Measurements from ENCODE around the gene PPP1R1C. TPM values are rescaled to one million over a fixed set of nuclear protein-coding genes. Genes with fewer than 3 reads are reported as not detected.
"Not testable (repeated sequence)": the region's sequence is repeated elsewhere in the genome, so short reads cannot be mapped to it uniquely, and the experiment has no call there.

The PPP1R1C gene
- total RNA-seq, 6 donors from 2014 or later: 2.6 to 13.6 (median 10.9) TPM; not detected in 1

GRCh38 chr2:181952404-181953226, 33.0 kb upstream of the PPP1R1C start:
- DNase-seq (no peak), ATAC-seq (ENCODE audit: low FRiP score in 2 of 2) (no peak)
- Histone ChIP-seq H3K27me3 (no peaks in the 10 kb centered on the region), H3K36me3 (no peaks in the 10 kb centered on the region), H3K4me1 (peaks cover 5 to 14% (median 9%) of the 10 kb centered on the region in 4 donors), H3K27ac (no peak overlapping the region), H3K9me3 (no peaks in the 10 kb centered on the region), H3K4me3 (no peak overlapping the region)
- no peak for TF ChIP-seq POLR2A (IDR thresholded peaks at IDR 0.05)
- no peak for TF ChIP-seq POLR2AphosphoS5 (IDR thresholded peaks at IDR 0.05)
- TF ChIP-seq, protein P1, sequence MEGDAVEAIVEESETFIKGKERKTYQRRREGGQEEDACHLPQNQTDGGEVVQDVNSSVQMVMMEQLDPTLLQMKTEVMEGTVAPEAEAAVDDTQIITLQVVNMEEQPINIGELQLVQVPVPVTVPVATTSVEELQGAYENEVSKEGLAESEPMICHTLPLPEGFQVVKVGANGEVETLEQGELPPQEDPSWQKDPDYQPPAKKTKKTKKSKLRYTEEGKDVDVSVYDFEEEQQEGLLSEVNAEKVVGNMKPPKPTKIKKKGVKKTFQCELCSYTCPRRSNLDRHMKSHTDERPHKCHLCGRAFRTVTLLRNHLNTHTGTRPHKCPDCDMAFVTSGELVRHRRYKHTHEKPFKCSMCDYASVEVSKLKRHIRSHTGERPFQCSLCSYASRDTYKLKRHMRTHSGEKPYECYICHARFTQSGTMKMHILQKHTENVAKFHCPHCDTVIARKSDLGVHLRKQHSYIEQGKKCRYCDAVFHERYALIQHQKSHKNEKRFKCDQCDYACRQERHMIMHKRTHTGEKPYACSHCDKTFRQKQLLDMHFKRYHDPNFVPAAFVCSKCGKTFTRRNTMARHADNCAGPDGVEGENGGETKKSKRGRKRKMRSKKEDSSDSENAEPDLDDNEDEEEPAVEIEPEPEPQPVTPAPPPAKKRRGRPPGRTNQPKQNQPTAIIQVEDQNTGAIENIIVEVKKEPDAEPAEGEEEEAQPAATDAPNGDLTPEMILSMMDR (IDR thresholded peaks at IDR 0.05): no peak
- TF ChIP-seq EP300 (IDR thresholded peaks at IDR 0.05): no peak
- WGBS, 2 donors: 84% methylated on average over 1 of the region's 1 CpG

DNA sequence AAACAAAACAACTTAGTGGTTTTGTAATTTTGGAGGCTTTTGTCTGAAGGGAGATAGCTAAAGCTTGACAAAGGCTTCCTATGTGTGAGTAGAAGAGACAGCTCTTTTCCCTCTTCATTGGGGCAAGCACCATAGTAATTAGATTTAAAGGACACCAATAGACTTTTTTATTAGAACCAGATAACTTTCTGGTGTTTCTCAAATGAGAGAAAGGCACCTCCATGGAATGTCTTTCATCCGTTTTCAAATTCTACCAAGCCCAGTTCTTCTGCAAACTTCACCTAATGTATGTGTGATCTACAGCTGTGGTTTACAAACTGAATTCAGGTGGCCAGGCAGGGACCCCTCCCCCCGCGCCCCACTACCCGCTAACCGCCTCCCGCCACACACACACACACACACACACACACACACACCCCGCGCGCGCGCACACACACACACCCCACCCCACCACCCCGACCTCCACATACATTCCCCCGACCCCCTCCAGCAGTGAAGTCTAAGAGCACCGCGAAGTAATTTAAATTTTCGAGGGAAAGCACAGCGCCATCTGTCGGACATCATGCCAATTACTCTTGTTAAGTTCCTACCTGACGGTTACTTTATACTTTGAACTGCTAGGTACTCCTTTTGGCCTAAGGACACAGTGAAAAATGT, 31.6 kb upstream of the PPP1R1C start:
- H3K4me1 ChIP-seq: peaks cover 5 to 14% (median 9%) of the 10 kb centered on the region in 4 donors
- DNase-seq (peak; percentile 59 to 80), ATAC-seq (ENCODE audit: low FRiP score in 2 of 2) (peak; percentile 85)
- 13 to 22% methylated on average over 17 to 19 of the region's 19 CpGs for WGBS, 2 donors
- no peaks in the 10 kb centered on the region for H3K27me3 ChIP-seq
- peak overlapping the region in 3 of 4 donors; percentile 24 to 52 (median 42) for H3K27ac ChIP-seq
- no peaks in the 10 kb centered on the region for H3K36me3 ChIP-seq
- H3K9me3 ChIP-seq: no peaks in the 10 kb centered on the region
- H3K4me3 ChIP-seq: peak overlapping the region in 3 of 4 donors; percentile 11 to 40 (median 39)
- TF ChIP-seq, protein P1 (IDR thresholded peaks at IDR 0.05): peak; percentile 42 to 65 (median 56)
- TF ChIP-seq POLR2AphosphoS5 (IDR thresholded peaks at IDR 0.05): no peak

DNA sequence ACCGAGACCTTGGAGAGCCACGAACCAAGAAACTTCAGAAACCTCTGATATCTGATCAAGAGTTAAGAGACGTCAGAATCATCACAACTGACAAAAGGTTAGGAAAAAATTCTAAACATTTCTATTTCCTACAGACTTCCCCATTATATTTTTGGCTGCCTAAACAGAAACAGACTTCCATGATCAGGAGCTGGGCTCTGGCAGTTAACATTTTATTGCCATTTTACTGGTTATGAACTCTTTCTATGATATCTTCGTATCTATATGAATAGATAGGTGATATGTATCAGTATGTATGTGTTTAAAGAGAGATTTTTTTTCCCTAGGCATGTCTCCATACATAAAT, 31.1 kb upstream of the PPP1R1C start:
- 16 to 17% methylated on average over 4 of the region's 4 CpGs for WGBS, 2 donors
- peak overlapping the region in 3 of 4 donors; percentile 11 to 40 (median 39) for H3K4me3 ChIP-seq
- H3K27me3 ChIP-seq: no peaks in the 10 kb centered on the region
- no peak for ATAC-seq (ENCODE audit: low FRiP score in 2 of 2)
- H3K27ac ChIP-seq: peak overlapping the region in 2 of 4 donors; percentile 42 to 52
- no peaks in the 10 kb centered on the region for H3K36me3 ChIP-seq
- no peak for DNase-seq
- peaks cover 5 to 14% (median 9%) of the 10 kb centered on the region in 4 donors for H3K4me1 ChIP-seq
- no peaks in the 10 kb centered on the region for H3K9me3 ChIP-seq
- TF ChIP-seq, protein P1 (IDR thresholded peaks at IDR 0.05): peak in 1 of 6 experiments; percentile 3
- TF ChIP-seq EP300 (IDR thresholded peaks at IDR 0.05): no peak

DNA sequence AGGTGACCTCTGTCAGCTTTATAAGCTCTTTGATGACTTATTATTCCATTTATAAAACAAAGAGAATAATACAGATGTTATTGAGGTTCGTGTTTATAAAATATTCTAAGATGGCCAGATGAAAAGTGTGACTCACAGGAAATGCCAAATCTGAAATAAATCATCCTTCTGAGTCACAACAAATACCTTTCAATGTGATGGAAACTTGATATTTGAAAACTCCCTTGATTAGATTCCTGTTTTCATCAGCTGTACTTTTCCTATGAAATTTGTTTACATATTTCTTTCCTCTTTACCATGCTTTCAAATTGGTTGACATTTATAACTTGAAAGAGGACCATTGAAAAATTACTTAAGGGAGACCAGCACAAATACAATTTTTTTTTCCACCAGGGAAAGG, 30.6 kb upstream of the PPP1R1C start:
- no peak overlapping the region for H3K4me3 ChIP-seq
- peak overlapping the region in 2 of 4 donors; percentile 42 to 52 for H3K27ac ChIP-seq
- ATAC-seq (ENCODE audit: low FRiP score in 2 of 2) (no peak), DNase-seq (no peak)
- H3K36me3 ChIP-seq: no peaks in the 10 kb centered on the region
- TF ChIP-seq POLR2AphosphoS5 (IDR thresholded peaks at IDR 0.05) (no peak), POLR2A (IDR thresholded peaks at IDR 0.05) (no peak), EP300 (IDR thresholded peaks at IDR 0.05) (no peak)
- TF ChIP-seq, protein P1 (IDR thresholded peaks at IDR 0.05): no peak
- H3K9me3 ChIP-seq: no peaks in the 10 kb centered on the region
- H3K27me3 ChIP-seq: no peaks in the 10 kb centered on the region
- WGBS, 2 donors: 36 to 43% methylated on average over 1 of the region's 1 CpG
- peaks cover 5 to 14% (median 9%) of the 10 kb centered on the region in 4 donors for H3K4me1 ChIP-seq

DNA sequence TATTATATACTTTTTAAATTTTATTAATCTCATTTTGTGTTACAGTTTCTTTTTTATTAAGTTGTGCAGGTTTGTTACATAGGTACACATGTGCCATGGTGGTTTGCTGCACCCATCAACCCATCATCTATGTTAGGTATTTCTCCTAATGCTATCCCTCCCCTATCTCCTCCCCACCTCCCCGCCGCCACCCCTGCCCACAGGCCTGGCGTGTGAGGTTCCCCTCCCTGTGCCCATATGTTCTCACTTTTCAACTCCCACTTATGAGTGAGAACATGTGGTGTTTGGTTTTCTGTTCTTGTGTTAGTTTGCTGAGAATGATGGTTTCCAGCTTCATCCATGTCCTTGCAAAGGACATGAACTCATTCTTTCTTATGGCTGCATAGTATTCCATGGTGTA, 29.8 kb upstream of the PPP1R1C start:
- not testable (repeated sequence) for H3K9me3 ChIP-seq; H3K27ac ChIP-seq; H3K36me3 ChIP-seq; H3K27me3 ChIP-seq; H3K4me3 ChIP-seq; ATAC-seq (ENCODE audit: low FRiP score in 2 of 2)
- peak in 1 of 2 donors; percentile 51 for DNase-seq
- whole genome bisulfite sequencing, 2 donors: 96% methylated on average over 3 of the region's 3 CpGs
- peaks cover 5 to 14% (median 9%) of the 10 kb centered on the region in 4 donors for H3K4me1 ChIP-seq
